HG03108 (cell line): ENCODE measurements around the gene SLC30A10.
"Not testable (repeated sequence)": the region's sequence is repeated elsewhere in the genome, so short reads cannot be mapped to it uniquely, and the experiment has no call there.

Source experiments
- ATAC-seq: cut with Tn5 transposase; IDR thresholded peaks from one replicate; pipeline ENCODE4 v1.9.1; 2021; ENCODE audit warnings: moderate library complexity; ENCODE audit not compliant: unreplicated experiment

SLC30A10 gene

DNA sequence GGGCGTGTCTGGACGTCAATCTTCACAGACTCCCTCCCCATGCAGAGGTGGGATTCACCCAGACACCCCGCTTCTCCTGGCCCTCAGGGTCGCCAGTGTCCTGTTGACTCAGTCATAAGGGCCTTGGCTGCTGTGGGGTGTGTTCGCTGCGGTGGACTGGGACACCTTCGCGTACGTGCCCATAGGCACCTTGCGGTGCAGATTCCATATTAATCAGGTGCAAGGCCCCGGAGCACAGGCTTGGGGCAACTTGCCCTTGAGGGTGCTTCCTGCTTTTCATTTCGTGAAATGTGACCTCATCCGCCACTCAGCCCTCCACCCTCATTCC, 398 bp upstream of the SLC30A10 start:
- ATAC-seq: no peak

DNA sequence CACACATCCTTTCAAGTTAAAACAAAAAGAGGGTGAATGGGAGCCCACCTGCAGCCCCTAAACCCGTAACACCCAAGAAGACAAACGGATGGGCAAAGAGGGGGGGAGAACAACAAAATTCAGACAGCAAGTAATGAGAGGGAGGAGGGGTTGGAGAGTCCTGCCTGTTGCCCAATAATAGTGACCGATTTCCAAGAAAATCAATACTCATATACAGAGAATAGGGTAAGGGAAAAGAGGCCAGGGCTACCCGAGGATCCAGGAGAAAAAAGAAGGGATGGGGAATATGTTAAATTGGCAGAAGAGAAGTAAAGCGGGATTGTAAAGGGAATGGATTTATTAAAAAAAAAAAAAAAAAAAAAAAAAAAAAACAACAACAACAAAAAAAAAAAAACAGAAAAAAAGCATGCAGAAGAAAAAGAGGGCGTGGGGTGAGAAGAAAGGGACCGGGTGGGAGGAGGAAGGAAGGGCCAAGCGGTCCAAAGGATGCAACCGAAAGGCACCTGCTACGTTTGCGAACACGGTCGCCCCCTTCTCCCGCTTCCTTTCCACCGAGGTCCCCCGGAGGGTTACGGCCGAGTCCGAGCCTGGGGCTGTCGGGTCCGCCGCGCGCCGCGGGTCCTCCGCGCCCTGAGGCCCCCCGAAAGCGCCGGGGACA, 930 bp downstream of the SLC30A10 start:
- no peak for ATAC-seq

GRCh38 chr1:219926363-219926998, 1.9 kb downstream of the SLC30A10 start:
- ATAC-seq: no peak

DNA sequence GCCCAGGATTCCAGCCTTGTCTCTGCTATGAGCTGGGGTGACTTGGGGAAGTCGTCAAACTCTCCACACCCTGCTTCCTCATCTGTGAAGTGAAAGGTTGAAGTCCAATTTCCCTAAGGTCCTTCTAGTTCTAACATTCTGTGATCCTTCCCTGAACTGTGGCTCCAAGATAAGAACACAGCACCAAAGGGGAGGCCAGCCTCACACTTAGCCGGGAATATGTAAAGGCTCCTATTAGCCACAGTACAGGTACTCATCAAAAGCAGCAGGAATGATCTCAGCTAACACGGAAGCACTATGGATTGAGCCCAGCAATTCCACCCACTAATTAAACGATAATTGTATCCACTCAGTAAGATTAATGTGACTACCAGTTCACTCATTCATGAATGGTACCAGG, 4.0 kb downstream of the SLC30A10 start:
- no peak for ATAC-seq

GRCh38 chr1:219917851-219918466, 10.4 kb downstream of the SLC30A10 start:
- ATAC-seq: no peak

- no peak for ATAC-seq
Measured at GRCh38 chr1:219917281-219917680, 11.1 kb downstream of the SLC30A10 start.

GRCh38 chr1:219916257-219916656, 12.1 kb downstream of the SLC30A10 start:
- ATAC-seq: no peak

DNA sequence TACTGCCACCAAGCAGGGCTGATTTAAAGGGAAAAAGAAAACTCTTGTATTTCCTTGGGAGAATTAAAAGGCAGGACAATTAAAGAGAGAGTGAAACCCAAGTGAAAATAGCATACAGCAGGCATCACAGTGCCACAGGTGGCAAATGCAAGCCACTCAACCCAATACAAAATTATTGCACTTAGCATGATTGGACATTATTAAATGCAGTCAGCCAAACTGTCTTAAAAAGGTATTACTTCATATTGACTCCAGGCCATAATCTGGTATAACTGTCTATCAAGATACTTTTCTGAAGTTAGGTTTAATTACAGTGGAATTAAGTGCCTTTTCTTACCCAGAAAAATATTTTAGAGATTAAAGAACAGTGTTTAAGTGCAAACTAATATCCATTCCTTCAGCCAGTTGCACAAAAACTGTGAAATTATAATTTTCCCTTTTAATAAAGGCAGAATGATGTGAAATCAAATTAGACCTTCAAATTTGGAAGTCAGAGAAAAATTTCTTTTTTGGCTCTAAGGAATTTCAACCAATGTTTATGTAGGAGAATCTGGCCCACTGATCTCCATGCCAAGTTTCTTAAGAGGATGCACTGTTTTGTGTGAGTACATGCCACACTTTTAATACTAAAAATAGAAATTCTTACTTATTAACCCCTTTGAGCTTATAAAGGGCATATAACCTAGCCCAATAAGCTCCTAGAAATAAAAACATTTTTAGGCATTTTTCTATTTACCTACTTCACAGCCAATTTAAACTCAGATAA, 15.2 kb downstream of the SLC30A10 start:
- no peak for ATAC-seq

DNA sequence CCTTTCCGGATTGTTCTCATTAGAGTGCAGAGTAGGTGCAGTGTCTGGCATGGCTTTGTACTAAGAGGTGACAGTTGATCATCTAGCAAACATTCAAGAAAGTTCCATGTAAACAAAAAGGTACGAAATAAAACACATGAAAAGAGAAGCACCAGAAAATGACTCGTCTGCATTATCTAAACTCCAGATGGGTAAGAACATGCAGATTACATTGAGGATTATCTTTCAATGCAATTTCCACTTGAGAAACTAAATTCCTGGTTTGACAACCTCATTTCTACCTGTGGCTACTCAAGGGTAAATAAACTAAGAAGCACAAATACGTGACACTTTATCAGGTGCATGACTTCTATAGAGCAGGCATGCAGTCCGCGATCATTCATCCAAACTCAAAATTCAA, 17.6 kb downstream of the SLC30A10 start:
- ATAC-seq: no peak

- no peak for ATAC-seq
Measured at GRCh38 chr1:219909476-219909875, 18.9 kb downstream of the SLC30A10 start.

DNA sequence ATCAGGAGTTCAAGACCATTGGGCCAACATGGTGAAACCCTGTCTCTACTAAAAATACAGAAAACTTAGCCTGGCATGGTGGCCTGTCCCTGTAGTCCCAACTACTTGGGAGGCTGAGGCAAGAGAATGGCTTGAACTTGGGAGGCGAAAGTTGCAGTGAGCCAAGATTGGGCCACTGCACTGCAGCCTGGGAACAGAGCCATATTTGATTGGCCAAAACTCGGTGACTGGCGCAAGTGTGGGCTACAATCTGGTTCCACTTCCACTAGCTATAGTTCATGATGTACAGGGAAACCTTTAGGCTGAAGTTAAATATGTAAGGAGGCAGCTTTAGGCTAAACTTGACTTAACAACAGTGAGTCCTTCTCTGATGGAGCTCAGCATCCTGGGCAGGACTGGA, 20.2 kb downstream of the SLC30A10 start:
- no peak for ATAC-seq

DNA sequence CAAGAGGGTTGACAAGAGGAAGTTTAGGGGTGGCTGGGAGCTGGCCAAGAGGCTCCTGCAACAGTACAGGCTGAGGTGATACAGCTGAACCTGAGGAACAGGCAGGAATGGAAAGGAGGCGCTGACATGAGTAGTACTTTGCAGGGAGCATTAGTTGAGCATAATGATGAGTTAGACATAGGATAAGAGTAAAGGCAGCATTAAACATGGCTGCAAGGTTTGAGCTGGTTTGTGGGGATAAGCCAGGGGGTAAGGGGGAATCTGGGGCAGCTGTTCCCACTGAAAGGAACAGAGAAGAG, 20.6 kb downstream of the SLC30A10 start:
- no peak for ATAC-seq

- no peak for ATAC-seq
Measured at GRCh38 chr1:219906924-219907771, 21.2 kb downstream of the SLC30A10 start.

DNA sequence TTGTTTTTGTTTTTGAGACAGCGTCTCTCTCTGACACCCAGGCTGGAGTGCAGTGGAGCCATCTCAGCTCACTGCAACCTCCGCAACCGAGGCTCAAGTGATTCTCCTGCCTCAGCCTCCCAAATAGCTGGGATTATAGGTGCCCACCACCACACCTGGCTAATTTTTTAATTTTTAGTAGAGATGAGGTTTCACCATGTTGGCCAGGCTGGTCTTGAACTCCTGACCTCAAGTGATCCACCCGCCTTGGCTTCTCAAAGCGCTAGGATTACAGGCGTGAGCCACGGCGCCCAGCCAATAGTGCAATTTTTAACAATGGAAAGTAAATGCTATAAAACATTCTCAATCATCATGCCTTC, 21.8 kb downstream of the SLC30A10 start:
- not testable (repeated sequence) for ATAC-seq

DNA sequence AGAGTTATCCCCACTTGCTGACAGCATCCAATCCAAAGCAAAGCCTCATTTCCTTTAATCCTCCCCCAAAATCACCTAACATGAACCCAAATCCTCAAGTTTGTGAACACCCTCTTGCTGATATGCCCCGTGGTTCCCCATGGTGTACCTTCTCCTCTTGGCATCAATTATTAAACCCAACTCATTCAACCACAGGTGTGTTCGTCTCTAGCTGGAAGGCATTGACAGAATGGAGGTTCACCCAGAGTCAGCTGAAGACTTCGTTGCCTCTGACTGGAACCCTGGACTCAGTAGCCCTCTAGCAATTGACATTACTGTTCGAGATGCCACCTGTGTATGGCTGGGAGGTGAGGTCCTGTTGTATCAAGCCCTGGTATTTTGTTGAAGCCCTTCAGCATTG, 22.8 kb downstream of the SLC30A10 start:
- ATAC-seq: no peak

- no peak for ATAC-seq
Measured at GRCh38 chr1:219904934-219905333, 23.4 kb downstream of the SLC30A10 start.

DNA sequence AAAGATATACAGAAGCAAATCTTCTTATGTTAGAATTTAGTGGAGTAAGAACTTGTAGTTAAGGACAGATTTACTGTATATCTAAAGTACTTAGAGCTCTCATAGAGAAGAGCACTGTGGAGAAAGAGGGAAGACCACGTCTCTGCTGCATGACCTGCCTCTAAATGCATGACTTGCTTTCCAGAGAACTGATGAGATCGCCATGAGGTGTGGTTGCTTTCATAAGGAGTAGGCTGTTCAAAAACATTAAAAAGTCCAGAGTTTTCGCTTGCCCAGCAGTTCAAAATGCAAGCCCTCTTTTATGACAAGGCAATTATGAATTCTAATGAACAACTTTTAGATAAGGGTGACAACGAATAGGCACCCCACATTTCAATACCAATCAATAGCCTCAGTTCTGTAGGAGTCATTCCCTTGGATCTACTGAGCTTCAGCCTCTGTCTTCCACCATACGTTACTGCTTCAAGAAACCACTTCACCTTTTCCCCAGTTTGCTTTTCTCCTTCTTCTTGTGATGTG, 24.9 kb downstream of the SLC30A10 start:
- no peak for ATAC-seq

GRCh38 chr1:219902951-219903350, 25.4 kb downstream of the SLC30A10 start:
- no peak for ATAC-seq

DNA sequence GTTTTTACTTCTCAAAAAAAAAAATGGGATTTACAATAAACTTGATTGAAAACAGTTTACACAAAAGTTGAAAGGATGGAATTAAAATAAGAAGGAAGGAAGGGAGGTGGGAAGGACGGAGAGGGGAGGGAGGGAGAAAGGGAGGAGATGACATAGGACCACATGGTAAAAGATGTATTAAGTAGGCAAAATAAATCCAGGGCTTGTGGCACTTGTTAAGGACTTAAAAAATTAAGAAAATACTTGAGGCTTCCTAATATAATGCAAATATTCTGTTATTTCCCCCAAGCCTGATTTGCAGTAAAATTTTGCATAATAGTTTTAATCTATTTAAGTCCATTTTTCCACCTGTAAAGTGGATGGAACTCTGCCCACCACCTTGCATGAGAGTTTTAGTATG, 27.5 kb downstream of the SLC30A10 start:
- no peak for ATAC-seq

DNA sequence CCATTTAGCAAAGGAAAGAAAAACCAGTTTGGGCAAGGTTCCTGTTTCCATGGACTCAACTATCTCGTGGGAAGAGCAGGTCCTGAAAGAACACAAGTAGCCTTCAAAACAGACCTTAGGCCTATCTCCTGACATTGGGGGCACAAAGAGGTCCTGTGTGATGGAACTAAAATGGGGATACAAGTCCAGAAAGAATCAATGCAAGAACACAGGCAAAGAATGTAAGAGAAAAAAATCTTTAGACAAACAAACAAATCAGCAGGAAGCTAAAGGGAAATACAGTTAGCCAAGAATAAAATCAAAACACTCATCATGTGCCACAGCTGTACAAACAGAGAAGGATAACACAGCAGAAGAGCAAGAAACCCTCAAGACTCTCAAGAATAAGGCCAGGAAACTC, 28.2 kb downstream of the SLC30A10 start:
- no peak for ATAC-seq

GRCh38 chr1:219898375-219898774, 30.0 kb downstream of the SLC30A10 start:
- no peak for ATAC-seq
